Activated T-cell treated with anti-CD3 and anti-CD28 coated beads for 1 hour (primary cell): Measurements from ENCODE around the gene BLNK.
"Not testable (repeated sequence)": the region's sequence is repeated elsewhere in the genome, so short reads cannot be mapped to it uniquely, and the experiment has no call there.

Experiments used
- DNase-seq: peaks from one replicate; pipeline ENCODE4 v3.0.0-alpha.2; 2020; ENCODE audit warnings: low read depth

BLNK gene

DNA sequence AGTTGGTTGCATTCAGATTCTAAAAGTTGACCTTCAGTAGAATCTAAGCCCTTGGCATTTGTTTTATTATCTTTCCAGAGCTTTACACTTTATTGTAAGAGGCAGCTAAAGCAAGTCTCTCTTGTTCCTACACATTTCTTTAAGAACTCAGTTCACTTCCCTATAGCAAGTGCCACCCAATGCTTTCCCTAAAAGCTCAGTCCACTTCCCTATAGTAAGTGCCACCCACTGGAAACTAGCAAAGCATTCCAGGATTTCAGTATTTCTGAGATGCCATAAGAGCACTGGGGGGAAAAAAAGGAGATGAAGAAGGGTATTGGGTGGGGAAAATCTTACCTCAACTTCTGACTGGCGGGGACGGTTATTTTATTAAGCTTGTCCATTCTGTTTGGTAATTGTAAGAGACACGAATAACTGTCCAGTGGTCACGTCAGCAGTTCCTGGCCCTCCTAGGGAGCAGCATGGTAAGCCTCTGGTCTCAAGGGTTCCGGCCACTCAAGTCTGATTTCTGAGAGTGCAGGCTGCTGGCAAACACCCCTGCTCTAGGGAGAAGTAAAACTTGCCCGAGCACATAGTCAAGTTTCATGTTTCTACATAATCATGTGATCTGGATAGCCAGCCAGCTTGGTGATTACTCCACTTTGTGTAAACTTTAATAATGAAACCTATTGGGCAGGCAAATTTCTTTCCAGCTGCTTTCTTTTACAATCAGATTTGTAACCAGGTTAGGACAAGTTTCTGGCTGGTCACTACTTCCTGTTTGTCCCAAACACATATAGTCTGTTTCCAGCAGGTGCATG, at the start of gene BLNK:
Gene BLNK, minus strand, starts transcription at position 554 of the 800 bp plus-strand sequence. Its CDS starts 171 bp downstream, at position 383.
- no peak for DNase-seq

- no peak for DNase-seq
Observed at GRCh38 chr10:96319754-96320474, 48.5 kb upstream of the BLNK start.

GRCh38 chr10:96317067-96317833, 45.9 kb upstream of the BLNK start:
- no peak for DNase-seq

- no peak for DNase-seq
Observed at GRCh38 chr10:96313344-96313743, 42.0 kb upstream of the BLNK start.

DNA sequence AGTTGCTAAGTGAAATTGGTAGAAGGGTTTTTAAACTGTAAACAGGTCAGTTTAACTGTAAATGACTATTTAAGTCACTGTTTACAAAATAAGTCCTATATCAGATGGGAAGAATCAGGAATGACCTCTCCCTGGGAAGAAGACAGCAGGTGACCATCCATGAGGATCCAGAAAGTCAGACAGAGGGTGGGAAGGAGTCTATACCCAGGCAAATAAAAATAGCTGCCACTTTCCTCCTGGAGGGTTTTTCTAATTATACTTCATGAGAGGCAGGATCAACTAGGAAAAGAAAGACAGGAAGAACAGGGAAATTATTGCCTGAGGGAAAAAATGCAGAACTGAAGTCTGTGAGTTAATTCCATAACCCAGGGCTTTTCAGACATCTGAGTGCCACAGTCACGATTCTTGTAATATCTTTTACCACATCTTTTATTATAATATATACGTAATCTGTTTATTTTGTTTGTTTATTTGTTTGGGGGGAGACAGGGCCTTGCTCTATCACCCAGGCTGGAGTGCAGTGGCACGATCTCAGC, 39.9 kb upstream of the BLNK start:
- no peak for DNase-seq

- DNase-seq: no peak
Observed at GRCh38 chr10:96310321-96310669, 38.9 kb upstream of the BLNK start.

GRCh38 chr10:96309628-96310320, 38.4 kb upstream of the BLNK start:
- no peak for DNase-seq

DNA sequence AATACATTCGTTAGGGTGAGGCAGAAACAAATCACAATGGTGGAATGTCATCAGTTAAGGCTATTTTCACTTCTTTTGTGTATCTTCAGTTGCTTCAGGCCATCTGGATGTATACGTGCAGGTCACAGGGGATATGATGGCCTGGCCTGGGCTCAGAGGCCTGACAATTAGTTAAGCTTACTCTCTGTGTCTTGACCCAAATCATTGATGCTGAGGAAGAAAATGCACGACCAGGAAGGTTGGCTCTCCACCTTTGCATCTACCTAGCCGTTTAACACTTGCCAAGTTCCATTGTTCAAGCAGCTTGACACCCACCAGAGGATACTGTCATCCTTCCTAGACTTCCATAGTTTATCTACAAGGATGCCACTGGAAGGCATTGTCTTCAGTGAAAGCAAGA, 37.5 kb upstream of the BLNK start:
- not testable (repeated sequence) for DNase-seq

DNA sequence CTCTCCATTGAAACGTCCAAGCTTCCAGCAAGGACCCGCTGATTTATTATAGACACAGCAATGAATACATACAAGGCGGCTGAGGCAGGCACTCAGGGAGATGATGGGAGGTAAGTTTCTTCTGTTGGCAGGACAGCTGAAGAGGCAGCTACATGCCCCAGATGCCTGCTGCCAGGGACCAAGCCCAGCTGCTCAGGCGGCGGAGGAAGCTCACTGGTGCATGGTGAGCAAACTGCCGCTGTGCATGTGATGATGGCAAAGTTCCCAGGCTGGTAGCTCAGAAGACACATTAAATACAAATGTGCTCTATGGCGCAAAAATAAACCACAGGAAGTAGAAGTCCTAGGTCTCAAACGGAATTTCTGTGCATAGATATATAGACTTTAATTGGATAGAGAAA, 35.1 kb upstream of the BLNK start:
- DNase-seq: peak; percentile 11

DNA sequence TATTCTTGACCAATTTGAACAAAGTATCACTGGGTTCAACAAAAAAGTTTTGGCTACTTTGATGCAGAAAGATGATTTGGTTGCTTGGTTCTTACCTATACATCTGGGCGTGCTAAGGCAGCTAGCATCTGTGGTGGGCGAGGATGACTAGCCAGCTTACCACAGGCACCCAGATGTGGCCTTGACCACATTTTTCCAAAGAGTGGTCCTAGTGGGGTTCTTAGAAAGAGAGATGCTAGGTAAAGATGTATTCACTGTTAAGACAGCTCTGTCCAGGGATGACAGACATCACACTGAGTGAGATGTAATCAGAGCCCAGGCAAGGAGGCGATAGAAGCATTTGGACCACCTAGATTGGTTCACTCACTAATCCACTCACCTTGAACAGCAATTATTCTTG, 33.6 kb upstream of the BLNK start:
- no peak for DNase-seq

GRCh38 chr10:96304230-96304629, 32.9 kb upstream of the BLNK start, which contains the start of gene DNTT:
Gene DNTT, plus strand, starts transcription at chr10:96304434. Its CDS starts 64 bp downstream, at chr10:96304498.
- no peak for DNase-seq

DNA sequence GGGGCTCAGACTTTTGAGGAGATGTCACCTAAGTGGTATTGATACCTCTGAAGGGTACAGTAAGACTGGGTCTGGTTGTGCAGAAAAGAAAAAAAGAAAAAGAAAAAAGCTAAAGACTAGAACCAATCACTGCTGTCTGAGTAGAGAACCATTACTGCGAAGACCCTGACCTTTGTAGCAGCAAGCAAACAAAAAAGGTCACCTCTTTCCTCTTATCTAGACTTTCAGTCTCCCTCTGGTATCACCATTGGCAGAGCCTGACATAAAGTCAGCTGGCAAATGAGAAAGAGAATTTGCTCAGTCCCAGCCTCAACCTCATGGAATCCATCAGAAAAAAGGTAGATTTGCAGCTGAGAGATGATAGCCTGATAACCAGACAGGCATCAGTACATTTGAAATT, 30.2 kb upstream of the BLNK start:
- DNase-seq: no peak

GRCh38 chr10:96299383-96299782, 28.0 kb upstream of the BLNK start:
- no peak for DNase-seq

DNA sequence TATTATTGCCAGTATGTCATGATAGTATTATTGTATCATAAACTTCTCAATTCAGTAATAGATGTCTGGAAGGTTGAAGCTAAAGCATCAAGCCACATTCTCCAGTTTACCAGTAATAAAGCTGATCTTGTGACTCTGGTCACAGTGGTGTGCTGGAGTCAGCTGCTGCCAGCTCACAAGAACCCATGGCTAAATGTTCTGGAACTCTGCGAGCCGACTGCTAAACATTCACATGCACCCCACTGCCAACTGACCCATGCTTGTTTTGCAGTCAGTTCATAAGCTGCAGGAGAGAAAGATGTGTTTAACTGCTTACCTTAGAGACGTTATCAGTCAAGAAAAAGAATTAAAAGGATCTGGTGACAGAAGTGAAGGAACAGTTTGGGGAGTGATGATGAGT, 27.0 kb upstream of the BLNK start:
- no peak for DNase-seq

DNA sequence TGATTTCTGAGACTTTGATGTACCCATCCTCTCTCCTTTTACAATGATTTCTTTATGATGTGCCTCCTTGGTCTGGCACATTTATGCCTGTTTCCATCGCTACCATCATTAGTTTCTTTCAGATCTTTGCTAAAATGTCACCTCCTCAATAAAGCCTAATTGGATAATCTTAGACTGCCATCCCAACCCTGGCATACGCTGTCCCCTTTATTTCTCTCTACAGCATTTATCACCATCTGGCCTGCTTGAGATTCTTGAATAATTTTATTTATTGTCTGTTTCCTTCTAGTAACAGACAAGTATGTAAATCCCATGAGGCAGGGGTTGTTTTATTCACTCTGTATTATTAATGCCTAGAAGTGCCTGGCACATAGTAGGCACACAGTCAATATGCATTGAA, 26.1 kb upstream of the BLNK start:
- no peak for DNase-seq

- no peak for DNase-seq
Observed at GRCh38 chr10:96295475-96295874, 24.1 kb upstream of the BLNK start.

DNA sequence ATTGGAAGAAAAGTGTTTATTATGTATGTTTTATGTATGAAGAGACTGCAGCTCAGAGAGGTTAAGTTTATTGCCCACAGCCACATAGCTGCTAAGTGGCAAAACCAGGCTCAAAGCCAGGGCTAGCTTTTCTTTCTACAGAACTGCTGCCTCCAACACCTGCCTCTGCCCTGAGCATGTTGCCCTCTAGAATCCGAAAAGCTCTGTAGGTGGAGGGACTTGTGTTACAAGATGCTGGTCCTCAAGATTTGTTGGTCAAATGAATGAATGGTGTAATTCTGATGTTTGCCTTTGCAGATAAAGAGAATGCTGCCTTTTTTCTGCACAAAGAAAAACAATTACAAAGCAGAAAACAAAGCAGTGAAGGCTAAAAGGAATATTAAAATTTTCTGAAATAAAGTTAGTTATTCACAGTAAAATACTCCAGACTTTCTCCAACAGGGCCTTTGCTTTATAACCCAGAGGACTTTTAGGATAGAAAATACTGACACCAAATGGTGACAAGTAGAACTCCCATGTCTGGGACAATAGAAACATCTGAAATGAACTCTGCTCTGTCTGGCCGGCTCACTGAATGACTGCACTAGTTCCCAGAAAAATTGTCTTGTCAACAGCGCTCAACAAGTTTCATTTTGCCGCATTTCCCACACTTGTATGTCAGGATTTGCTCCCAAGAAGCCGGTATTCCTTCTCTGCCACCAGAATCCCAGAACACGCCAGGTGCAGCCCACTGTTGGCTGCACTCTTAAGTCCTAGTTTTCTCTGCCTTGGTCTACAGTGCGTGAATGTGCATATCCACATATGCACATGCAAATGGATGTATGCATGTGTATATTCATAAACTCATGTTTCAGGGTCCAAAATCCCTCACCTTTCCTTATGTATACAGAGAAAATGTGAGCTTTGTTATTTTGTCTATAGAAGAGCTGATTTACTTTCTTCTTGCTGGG, 21.9 kb upstream of the BLNK start:
- no peak for DNase-seq

- no peak for DNase-seq
Observed at GRCh38 chr10:96290368-96291133, 19.2 kb upstream of the BLNK start.

DNA sequence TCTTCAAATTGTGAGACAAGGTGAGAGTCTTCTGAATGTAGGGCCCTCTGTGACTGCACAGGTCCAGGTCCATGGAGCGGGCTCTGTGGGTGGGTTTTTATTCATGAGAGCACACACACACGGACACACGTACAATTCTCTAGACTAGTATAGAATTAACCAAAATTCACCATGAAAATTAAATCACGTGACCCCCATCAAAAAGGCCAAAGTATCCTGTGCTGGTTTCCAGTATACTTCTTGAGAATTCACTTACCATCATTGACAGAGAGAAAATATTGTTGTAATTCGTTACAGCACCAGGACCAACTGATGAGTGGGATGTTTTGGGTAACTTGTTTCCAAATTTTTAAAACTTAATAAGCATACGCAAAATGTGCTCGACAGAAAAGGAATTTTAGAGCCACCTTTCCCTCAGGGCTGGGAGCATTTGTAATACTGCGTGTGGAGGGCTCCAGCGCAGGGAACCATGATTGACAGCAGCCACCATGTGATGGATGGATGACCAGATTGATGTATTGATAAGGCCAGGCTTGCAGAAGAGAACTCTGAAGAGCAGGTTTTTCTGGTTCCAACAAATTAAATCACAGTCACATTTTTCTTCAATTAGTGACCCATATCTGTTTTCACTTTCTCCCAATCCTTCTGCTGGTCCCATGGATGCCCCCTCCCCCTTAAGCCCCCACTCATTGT, 18.0 kb upstream of the BLNK start:
- no peak for DNase-seq
